ENCODE data around the gene FLNB.
"Not testable (repeated sequence)": the region's sequence is repeated elsewhere in the genome, so short reads cannot be mapped to it uniquely, and the experiment has no call there.

FLNB gene

GRCh38 chr3:58055314-58055713 lies 47.1 kb downstream of the FLNB start:
- TF ChIP-seq CTCF (IDR thresholded peaks at IDR 0.05; ENCODE audit: borderline replicate concordance, insufficient read depth, low read depth, low read length): no peak
- no peak overlapping the region for H3K4me3 ChIP-seq (ENCODE audit: low read depth, low read length)

GRCh38 chr3:58055891-58056290 lies 47.7 kb downstream of the FLNB start:
- H3K4me3 ChIP-seq (ENCODE audit: low read depth, low read length): not testable (repeated sequence)

- TF ChIP-seq CTCF (IDR thresholded peaks at IDR 0.05; ENCODE audit: borderline replicate concordance, insufficient read depth, low read depth, low read length): no peak
- H3K4me3 ChIP-seq (ENCODE audit: low read depth, low read length): no peak overlapping the region
Measured at GRCh38 chr3:58058361-58059263, 50.4 kb downstream of the FLNB start.

- TF ChIP-seq CTCF (IDR thresholded peaks at IDR 0.05; ENCODE audit: borderline replicate concordance, insufficient read depth, low read depth, low read length): no peak
- no peak overlapping the region for H3K4me3 ChIP-seq (ENCODE audit: low read depth, low read length)
Measured at GRCh38 chr3:58059349-58060321, 51.4 kb downstream of the FLNB start.

GRCh38 chr3:58062472-58062871 lies 54.2 kb downstream of the FLNB start:
- H3K4me3 ChIP-seq (ENCODE audit: low read depth, low read length): no peak overlapping the region
- no peak for TF ChIP-seq CTCF (IDR thresholded peaks at IDR 0.05; ENCODE audit: borderline replicate concordance, insufficient read depth, low read depth, low read length)

- TF ChIP-seq CTCF (IDR thresholded peaks at IDR 0.05; ENCODE audit: borderline replicate concordance, insufficient read depth, low read depth, low read length): no peak
- no peak overlapping the region for H3K4me3 ChIP-seq (ENCODE audit: low read depth, low read length)
Measured at GRCh38 chr3:58063022-58063815, 55.0 kb downstream of the FLNB start.
